BJ (cell line): ENCODE measurements around the gene COPS9. TPM values are rescaled to one million over a fixed set of nuclear protein-coding genes. Genes with fewer than 3 reads are reported as not detected.

Experiments used
- CTCF ChIA-PET: fragments of 350-600 bp; formaldehyde crosslinking; extraction: SDS; loops from one replicate; lab custom pipeline; 2021; ENCODE audit warnings: antibody characterized with exemption, inconsistent platforms; lab: Yijun Ruan, JAX
- POLR2A ChIA-PET: fragments of 300-600 bp; sonication (Branson Sonifier 250); formaldehyde crosslinking; extraction: SDS; loops from one replicate; lab custom pipeline; 2021; ENCODE audit warnings: antibody characterized with exemption; lab: Charles Lee
- DNase-seq: peaks from one replicate; pipeline ENCODE4 v3.0.0-alpha.2; 2011; ENCODE audit warnings: low read depth
- H3K27me3 ChIP-seq: 2 replicates; pipeline ENCODE4 v1.6.0; 2011; ENCODE audit warnings: low read length; ENCODE audit not compliant: control insufficient read depth, insufficient read depth
- H3K36me3 ChIP-seq: 2 replicates; pipeline ENCODE4 v1.5.1; 2011; ENCODE audit warnings: low read length; ENCODE audit not compliant: control insufficient read depth, insufficient read depth
- H3K4me3 ChIP-seq: 2 replicates; pipeline ENCODE4 v1.5.1; 2011; ENCODE audit warnings: low read depth, mild to moderate bottlenecking, control low read depth, low read length
- polyA plus RNA-seq: library from polyadenylated mRNA; depleted of rRNA; stranded (reverse); fragments of >200 nt; gene quantifications from 2 replicates; pipeline ENCODE4 v1.2.3, GENCODE V29; 2011
- TF ChIP-seq, protein P1 (sequence below): IDR thresholded peaks from 2 replicates; pipeline ENCODE4 v1.5.1; 2011; ENCODE audit warnings: low read depth, mild to moderate bottlenecking, control low read depth, inconsistent platforms, low read length, moderate library complexity; ENCODE audit not compliant: insufficient read depth

COPS9 gene
- polyA plus RNA-seq, 1 experiment, result 334 TPM

DNA sequence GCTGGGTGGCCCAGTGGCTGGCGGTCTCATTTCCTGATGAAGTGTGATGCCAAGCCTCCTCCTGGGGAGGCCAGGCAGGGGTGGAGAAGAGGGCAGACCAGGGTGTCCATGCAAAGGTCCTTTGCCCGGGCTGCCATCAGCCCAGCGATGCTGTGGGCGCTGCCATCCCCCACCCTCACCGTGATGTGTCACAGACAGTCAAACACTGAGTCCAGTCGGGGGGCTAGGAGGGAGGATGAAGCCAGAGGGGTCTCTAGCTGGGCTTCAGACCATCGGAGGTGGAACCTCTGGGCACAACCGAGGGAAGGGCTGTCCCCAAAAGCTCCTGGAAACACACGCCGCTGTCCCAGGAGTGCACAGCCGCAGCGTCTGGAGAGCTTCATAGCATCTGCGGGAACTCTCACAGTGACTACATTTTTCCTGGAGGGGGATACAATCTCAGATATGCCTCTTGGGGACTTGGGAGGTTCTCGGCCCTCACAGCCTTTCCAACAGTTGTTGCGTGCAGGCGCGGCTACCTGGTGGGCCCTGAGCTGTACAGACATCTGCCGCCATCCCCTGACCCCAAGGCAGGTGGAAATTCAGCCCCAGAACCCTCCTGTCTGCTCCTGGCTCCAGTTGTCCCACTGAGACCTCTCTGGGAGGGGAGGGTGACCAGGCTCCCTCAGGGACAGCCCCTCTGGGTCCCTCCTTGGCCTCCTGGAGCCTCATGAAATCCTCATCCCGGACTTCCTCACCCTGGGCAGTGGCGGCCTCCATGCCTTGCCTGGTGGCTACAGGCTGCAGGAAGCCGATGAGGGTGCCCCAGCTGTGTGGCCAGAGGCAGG lies 30.9 kb upstream of the COPS9 start:
- no peak overlapping the region for H3K4me3 ChIP-seq
- H3K36me3 ChIP-seq, result no peaks in the 10 kb centered on the region
- DNase-seq, result no peak
- ChIA-PET CTCF (interaction anchor here (0.9 kb wide), 1 partner anchor 16 kb away, joined by 3 read pairs; no protein-coding TSS in a partner anchor), POLR2A (no interaction called here)
- 0 out of 2 replicates have a peak, but pooled peaks cover under 1% of the 10 kb centered on the region for H3K27me3 ChIP-seq
- TF ChIP-seq, protein P1, sequence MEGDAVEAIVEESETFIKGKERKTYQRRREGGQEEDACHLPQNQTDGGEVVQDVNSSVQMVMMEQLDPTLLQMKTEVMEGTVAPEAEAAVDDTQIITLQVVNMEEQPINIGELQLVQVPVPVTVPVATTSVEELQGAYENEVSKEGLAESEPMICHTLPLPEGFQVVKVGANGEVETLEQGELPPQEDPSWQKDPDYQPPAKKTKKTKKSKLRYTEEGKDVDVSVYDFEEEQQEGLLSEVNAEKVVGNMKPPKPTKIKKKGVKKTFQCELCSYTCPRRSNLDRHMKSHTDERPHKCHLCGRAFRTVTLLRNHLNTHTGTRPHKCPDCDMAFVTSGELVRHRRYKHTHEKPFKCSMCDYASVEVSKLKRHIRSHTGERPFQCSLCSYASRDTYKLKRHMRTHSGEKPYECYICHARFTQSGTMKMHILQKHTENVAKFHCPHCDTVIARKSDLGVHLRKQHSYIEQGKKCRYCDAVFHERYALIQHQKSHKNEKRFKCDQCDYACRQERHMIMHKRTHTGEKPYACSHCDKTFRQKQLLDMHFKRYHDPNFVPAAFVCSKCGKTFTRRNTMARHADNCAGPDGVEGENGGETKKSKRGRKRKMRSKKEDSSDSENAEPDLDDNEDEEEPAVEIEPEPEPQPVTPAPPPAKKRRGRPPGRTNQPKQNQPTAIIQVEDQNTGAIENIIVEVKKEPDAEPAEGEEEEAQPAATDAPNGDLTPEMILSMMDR, result no peak

DNA sequence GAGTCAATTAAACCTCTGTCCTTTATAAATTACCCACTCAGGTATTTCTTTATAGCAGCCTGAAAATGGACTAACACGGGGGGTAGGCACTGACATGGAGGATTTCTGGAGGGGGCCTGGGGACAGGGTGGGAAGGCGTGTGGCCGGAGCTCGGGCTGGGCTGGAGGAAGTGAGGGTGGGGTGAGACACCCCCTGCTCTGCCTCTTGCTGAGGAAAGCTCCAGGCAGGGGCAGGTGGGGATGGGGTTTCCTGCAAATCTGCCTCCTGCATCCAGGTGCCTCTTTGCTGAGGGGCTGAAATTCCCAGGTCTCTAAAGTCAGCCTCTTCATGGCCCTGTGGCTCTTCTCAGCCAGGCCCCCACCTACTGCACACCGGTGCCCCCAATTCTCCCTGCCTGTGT lies 30.1 kb upstream of the COPS9 start:
- Histone ChIP-seq H3K36me3 (no peaks in the 10 kb centered on the region), H3K27me3 (no peaks in the 10 kb centered on the region), H3K4me3 (no peak overlapping the region)
- TF ChIP-seq, protein P1, result no peak
- no peak for DNase-seq
- CTCF ChIA-PET, result interaction anchor here (0.9 kb wide), 1 partner anchor 15 kb away, joined by 3 read pairs; no protein-coding TSS in a partner anchor
- POLR2A ChIA-PET, result no interaction called here

DNA sequence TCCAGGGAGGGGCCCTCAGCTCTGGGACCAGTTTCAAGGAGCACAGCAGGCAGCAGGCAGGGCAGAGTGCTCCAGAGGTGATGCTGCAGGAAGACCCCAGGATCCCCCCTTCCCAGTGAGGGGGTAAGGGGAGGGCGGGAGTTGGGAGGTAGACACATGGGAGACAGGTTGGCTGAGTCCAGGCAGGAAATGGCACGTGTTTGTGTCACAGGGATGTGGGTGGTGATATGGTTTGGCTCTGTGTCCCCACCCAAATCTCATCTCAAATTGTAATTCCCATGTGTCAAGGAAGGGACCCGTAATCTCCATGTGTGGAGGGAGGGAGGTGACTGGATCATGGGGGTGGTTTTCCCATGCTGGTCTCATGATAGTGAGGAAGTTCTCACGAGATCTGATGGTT lies 29.6 kb upstream of the COPS9 start:
- TF ChIP-seq, protein P1, result no peak
- no peaks in the 10 kb centered on the region for H3K36me3 ChIP-seq
- no peaks in the 10 kb centered on the region for H3K27me3 ChIP-seq
- CTCF ChIA-PET, result interaction anchor here (0.9 to 1.1 kb wide), 2 partner anchors 16 to 22 kb away, joined by 3 to 4 read pairs; no protein-coding TSS in a partner anchor
- POLR2A ChIA-PET, result no interaction called here
- no peak overlapping the region for H3K4me3 ChIP-seq
- no peak for DNase-seq

DNA sequence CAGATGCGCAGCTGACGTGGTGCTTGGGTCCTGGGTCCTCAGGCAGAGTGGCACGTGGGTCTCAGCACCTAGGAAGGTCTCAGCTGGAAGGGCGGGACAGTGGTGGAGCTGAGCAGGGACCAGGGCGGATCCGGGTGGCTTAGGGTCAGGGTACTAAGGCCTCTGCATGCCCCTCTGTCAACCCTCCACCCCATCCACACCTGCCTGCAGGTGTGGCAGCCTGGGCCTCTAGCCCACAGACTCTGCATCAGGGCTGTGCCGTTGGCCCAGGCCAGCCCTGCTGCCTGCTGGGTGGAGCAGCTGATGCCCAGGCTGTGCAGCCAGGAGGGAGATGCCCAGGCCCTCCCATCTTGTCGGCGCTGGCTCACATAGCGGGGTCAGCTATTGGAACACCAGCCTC lies 28.9 kb upstream of the COPS9 start:
- H3K27me3 ChIP-seq, result no peaks in the 10 kb centered on the region

DNA sequence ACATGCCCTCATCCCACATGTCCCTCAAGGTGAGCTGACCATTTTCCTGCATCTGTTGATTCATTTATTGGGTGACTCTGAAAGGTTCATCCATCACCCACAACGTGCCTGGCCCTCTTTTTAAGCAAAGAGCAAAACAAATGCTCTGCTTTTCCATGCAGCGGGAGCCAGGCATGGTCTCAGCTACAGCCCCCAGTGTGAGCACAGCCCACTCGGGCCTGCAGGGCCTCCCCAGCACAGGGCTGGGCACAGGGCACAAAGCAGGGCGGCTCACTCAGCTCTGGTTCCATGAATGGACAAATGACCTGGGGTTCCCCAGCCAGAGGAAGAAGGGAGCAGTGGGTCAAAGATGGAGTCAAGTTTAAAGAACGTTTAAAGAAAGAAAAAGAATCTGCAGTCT lies 28.5 kb upstream of the COPS9 start:
- H3K27me3 ChIP-seq, result no peaks in the 10 kb centered on the region
- no peak for DNase-seq
- H3K36me3 ChIP-seq, result no peaks in the 10 kb centered on the region
- POLR2A ChIA-PET, result no interaction called here
- CTCF ChIA-PET, result interaction anchor here (0.9 to 1.1 kb wide), 2 partner anchors 15 to 21 kb away, joined by 3 to 4 read pairs; no protein-coding TSS in a partner anchor
- TF ChIP-seq, protein P1, result no peak
- H3K4me3 ChIP-seq, result no peak overlapping the region

More for the DNA sequence above, 28.9 kb upstream of the COPS9 start:
- ChIA-PET CTCF (interaction anchor here (0.9 to 1.1 kb wide), 2 partner anchors 15 to 21 kb away, joined by 3 to 4 read pairs; no protein-coding TSS in a partner anchor), POLR2A (no interaction called here)
- no peak for DNase-seq
- TF ChIP-seq, protein P1, result no peak
- H3K4me3 ChIP-seq, result no peak overlapping the region
- H3K36me3 ChIP-seq, result no peaks in the 10 kb centered on the region
